ENCODE measurements around the gene TMEM253.

GRCh38 chr14:21061347-21061668 is 39.6 kb upstream of the TMEM253 start:
- no peak for TF ChIP-seq POLR2A (IDR thresholded peaks at IDR 0.05)
- TF ChIP-seq, protein P1, sequence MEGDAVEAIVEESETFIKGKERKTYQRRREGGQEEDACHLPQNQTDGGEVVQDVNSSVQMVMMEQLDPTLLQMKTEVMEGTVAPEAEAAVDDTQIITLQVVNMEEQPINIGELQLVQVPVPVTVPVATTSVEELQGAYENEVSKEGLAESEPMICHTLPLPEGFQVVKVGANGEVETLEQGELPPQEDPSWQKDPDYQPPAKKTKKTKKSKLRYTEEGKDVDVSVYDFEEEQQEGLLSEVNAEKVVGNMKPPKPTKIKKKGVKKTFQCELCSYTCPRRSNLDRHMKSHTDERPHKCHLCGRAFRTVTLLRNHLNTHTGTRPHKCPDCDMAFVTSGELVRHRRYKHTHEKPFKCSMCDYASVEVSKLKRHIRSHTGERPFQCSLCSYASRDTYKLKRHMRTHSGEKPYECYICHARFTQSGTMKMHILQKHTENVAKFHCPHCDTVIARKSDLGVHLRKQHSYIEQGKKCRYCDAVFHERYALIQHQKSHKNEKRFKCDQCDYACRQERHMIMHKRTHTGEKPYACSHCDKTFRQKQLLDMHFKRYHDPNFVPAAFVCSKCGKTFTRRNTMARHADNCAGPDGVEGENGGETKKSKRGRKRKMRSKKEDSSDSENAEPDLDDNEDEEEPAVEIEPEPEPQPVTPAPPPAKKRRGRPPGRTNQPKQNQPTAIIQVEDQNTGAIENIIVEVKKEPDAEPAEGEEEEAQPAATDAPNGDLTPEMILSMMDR (IDR thresholded peaks at IDR 0.05 in 8 of 11, conservative IDR thresholded peaks at IDR 0.05 in 3 of 11) = no peak

All from spleen (tissue), 7 donors.